ENCODE measurements around the gene TARDBP.
A peak's percentile ranks its signal among the peaks of the same experiment; 100 is the strongest.
"Not testable (repeated sequence)": the region's sequence is repeated elsewhere in the genome, so short reads cannot be mapped to it uniquely, and the experiment has no call there.

Gene TARDBP

DNA sequence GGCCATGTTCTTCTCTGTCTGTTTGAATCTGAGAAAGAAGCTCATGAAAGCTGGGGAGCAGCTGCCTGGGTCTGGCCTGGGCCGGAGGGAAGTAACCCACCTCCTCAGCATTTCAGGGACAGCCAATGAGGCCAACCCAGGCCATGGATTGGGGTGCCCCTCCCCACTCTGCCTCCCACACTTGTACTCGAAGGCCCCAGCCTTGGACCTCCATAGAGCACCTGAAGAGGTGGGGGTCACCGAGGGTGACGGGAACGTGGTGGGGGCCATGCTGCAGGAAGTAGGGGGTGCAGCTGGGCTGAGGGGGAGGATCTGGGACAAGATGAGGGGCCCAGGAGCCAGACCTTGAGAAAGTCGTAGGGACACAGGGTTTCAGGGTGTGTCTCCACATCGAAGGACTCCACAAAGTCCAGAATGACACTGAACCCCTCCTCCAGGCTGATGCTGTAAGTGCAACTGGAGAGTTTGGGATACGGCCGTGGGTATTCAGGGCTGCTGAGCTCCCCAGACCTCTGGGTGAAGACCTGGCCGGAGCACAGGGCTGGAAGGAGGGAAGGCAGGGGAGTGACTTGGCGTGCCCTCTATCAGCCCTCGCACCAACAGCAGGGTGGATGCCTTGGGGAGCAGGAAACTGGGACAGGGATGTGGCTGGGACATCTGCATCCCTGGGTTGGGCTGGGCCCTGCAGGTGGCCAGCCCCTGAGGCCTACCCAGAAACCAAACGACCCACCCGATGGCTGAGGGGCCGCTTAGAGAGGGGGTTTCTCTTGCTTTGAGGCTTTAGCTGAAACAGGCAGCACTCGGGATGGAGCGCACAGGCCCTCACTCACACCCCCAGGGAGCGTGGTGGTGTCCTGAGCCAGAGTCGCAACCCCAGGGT, 30.8 kb downstream of the TARDBP start:
- no peak for DNase-seq (ENCODE audit: low read depth)

DNA sequence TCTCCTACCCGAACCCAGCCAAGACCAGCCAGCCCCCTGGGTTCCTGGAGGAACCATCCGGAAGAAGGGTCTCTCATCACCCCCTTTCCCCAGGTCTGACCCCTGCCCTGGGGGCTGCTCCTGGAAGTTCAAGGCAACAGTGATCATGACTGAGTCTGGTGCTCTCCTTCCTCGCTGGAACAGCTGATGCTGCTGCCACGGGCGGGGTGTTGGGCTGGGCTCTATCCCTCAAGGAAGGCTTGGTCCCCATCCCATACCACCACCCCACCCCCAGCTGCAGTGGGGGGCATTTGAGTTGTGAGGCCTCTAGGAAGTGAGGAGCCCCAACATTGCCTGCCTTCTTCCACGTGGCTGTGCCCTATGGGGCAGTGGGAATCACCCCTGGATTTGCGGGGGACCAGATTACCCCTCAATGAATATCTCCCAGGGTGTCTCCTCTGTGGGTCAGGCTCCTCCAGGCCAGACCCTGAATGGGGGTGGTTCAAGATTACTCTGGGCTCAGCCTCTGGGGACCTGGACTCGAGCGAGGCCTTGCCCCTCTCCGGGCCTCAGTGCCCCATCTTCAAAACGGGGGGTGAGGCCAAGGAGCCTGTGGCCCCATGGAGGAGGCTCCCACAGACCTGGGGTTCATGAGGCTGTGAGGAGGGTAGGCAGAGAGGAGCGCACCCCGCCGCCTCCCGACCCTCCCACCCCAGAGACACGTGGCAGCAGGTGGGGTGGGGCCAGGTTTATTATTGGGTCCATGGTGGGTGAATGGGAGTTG, 31.8 kb downstream of the TARDBP start:
- no peak for DNase-seq (ENCODE audit: low read depth)

DNA sequence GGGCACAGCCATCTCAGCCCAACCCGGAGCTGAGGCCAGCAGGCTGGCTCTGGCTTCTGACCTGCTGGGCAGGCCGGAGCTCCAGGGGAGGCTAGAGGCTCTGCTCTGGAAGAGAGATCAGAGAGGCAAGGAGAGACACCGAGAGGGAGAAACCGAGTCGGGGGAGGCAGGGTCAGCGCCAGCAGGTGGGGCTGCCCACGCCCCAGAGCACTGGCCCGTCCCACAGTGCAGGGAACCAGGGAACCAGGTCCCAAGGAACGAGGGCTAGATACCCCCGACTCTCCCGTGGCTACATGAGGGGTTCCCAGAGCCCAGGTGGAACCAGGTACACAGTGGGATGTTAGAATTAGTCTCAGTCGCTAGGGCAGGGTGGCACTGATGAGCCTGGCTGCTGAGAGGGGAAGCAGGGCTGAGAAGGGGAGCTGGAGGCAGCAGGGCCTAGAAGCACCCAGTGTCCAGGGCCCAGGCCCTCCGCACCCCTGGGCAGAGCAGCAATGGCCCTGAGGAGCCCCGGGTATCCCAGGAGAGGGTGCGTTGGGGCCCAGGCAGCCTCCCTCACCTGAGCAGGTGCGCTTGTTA, 32.5 kb downstream of the TARDBP start:
- no peak for DNase-seq (ENCODE audit: low read depth)

DNA sequence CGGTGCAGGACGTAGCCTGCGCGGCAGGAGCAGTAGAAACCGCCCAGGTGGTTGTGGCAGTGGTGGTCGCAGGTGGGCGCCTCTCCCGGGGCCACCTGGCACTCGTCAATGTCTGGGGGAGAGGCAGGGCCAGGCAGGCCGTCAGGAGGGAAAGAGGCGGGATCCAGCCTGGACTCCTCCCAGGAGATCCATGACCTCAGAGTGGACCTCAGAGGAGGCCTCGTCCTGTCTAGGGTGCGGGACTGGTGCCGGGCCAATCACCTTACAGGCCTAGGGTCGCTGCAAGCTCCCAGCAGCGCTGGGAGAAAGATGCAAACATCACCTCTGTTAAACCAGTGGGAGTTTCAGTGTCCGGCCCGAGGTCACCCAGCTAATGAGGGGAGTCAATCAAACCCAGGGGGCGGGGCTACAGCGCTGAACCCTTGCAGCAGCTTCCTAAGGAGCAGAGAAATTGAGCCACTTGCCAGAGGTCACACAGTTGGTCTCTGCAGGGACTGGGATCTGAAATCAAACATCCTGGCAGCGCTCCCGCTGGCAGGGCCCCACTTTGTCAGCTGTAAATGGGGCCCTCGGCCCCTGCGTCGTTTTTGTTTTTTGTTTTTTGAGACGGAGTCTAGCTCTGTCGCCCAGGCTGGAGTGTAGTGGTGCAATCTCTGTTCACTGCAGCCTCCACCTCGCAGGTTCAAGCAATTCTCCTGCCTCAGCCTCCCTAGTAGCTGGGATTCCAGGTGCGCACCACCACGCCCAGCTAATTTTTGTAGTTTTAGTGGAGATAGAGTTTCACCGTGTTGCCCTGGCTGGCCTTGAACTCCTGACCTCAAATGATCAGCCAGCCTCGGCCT, 33.2 kb downstream of the TARDBP start:
- no peak for DNase-seq (ENCODE audit: low read depth)

DNA sequence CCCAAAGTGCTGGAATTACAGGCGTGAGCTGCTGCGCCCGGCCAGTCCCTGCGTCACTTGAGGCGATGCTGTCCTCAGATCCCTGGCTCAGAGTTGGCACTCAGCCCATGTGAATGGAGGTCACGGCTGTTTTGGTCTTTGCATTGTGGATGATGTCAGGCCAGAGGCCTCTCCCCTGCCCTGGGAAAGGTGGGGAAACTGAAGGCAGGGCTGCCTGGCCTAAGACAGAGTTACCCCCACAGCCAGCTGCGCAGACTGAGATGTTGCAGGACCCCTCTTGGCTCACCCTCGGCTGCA, 33.8 kb downstream of the TARDBP start:
- no peak for DNase-seq (ENCODE audit: low read depth)

DNA sequence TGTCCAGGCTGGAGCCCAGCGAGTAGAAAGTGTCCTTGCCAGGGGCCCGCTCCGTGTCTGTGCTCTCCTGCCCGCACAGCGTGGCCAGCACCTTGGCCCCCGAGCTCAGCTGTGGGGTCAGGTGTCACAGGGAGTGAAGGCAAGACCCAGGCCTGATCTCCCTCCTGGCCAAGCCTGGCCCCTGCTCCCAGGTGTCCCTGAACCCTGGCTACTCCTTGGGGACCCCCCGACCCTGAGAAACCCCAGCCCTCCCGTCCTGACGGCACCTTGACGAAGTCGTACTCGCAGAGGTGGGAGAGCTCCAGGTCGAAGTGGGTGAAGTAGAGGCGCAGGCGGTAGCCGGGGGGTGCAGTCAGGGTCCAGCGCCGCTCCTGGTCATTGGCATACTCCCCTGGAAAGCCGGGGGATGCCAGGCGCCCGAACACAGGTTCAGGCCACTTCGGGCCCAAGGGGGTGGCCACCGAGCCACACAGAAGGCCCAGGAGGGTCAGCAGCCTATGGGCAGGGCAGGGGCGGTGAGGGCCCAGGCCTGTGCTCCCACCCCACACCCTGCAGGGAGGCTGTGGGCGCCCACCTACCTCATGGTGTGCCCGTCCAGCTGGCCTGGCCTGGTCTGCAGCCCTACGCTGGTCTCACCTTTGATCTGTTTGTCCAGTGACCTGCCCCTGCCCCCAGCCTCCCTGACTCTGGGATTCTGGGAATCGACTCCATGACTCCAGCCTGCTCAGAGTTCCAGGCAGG, 34.3 kb downstream of the TARDBP start, which contains the start of gene MASP2:
Gene MASP2, minus strand, starts transcription at position 615 of the 741 bp plus-strand sequence. Its CDS starts 32 bp downstream, at position 583.
- no peak for DNase-seq (ENCODE audit: low read depth)

DNA sequence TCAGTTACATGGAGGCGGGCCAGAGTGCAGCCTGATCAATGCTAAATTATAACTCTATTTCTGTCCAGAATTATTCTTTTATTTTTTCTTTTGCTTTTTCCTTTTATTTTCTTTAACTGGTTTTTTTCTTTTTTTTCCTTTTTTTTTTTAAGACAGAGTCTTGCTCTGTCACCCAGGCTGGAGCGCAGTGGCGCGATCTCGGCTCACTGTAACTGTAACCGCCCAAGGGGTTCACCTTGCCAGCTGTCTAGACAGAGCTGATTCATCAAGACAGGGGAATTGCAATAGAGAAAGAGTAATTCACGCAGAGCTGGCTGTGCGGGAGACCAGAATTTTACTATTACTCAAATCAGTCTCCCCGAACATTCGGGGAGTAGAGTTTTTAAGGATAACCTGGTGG, 38.7 kb downstream of the TARDBP start:
- not testable (repeated sequence) for DNase-seq (ENCODE audit: low read depth)

DNA sequence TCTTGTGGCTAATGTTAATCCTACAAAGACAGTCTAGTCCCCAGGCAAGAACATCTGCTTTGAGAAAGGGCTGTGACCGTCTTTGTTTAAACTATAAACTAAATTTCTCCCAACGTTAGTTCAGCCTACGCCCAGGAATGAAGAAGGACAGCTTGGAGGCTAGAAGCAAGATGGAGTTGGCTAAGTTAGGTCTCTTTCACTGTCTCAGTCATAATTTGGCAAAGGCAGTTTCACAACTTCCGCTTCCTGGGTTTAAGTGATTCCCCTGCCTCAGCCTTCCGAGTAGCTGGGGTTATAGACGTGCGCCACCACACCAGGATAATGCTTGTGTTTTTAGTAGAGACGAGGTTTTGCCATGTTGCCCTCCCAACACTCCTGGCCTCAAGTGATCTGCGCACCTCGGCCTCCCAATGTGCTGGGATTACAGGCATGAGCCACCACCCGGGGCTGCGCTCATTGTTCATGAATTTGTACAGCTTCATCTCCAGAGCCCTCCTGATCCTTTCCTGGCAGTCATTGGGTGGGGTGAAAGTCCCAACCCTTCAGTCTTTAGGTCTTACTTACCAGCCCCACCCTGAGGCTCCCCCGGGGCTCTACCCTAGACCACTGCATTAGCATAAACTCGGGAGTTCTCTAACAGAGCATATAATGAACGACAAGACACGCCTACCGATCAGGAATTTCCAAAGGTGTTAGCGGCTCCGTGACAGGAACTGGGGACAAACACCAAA, 39.5 kb downstream of the TARDBP start:
- DNase-seq (ENCODE audit: low read depth): no peak

DNA sequence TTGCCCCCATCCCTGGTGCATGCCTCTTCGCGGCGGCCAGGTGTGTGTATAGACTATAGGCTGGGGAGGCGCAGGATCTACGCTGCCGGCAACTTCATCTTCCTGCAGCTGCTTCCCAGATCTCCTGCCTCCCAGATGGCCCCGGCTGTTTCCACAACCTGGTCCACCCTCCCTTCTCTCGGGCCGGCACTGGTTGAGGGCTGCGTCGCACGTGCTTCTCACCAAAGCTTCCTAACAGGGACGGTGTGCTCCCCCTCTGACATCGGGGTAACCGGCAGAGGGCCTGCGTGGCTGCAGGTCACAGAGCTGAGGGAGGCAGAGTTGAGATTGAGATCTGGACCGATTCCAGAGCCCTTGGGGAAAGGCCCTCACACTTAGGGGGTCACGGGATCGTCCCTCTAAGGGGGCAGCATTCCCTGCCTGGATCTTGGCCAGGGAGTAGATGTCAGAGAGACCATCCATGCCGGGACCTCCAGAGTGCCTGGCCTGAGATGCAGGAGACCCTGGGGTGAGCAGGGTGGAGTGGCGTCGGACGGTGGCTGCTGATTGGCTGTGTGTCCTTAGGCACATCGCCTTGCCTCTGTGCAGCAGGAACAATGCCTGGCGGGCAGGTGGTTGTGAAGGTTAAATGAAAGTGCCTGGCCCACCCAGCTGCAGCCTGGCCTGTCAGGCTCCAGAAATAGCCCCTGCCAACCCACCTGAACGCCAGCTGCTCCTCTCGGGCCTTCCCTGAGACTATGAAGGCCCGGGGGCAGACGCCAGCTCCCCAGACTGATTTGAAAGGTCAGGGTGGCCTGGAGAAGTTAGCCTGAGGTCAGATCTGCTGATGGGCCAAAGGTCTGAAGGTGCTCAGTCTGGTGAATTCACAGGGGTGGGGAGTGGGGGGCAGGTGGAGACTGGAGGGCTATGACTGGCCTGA, 40.6 kb downstream of the TARDBP start:
- DNase-seq (ENCODE audit: low read depth): no peak

DNA sequence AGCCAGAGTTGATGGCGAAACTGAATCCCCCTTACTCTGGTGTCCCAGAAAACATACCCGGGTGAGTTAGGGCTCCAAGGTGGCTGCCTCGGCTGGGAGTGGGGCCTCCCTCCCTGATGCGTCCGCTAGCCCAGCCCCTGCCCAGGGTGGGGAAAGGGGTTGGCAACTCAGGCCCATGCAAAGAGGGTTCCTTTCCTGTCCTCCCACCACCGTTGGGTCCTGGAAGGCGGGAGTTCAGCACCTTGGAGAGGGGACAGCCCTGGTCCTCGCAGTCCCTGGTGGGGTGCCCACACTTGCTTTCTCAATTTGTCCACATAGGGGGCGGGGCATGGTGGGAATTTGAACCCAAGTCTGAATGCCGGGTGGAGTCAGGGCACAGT, 41.3 kb downstream of the TARDBP start:
- no peak for DNase-seq (ENCODE audit: low read depth)

DNA sequence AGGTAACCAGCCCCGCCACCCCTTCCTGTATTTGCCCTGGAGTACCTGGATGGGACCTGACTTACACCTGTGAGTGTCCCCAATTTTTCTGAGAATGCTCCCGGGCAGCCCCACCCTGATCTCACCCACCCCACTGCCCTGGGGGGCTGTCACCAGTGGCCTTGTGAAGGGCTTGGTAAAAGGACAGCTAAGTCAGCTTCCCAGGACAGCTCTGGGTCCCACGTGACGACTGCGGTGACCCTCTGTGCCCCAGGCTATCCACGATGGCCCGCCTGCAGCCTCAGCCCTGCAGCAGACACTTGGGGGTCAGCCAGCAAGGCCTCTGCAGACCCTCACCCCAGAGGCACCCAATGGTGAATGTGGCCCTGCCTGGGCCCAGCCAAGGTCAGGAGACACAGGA, 41.7 kb downstream of the TARDBP start:
- no peak for DNase-seq (ENCODE audit: low read depth)

DNA sequence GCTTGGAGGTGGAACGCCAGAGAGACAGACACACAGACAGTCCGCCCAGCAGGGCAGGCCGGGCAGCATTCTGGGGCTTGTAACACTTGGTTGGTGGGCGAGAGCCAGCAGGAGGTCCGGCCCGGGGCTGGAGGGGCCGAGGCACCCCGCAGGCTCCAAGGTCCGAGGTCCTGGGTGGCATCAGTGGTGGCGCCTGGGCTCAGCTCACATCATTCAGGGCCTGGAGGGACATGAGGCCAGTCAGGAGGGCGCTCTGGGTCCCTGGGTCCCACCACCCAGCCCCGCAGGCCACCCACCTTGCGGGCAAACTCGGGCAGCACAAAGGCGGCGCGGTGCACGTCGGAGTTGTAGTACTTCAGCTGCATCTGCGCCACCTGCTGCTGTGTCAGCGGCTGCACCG, 42.2 kb downstream of the TARDBP start:
- no peak for DNase-seq (ENCODE audit: low read depth)

DNA sequence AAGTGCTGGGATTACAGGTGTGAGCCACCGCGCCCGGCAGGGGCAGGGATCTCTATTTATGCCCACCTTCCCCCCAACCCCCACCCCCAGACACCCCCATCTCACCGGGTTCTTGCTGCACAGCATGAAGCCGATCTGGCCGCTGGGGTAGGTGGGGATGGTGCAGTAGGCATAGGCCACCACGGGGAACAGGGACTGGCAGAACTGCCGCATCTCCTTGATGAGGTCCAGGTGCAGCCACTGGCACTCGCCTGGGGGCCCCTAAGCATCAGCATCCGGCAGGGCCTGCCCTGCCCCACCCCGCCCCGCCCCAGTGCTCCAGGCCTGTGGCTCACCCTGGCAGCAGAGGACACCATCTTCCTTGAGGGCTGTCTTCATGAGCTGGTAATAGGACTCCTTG, 43.2 kb downstream of the TARDBP start:
- DNase-seq (ENCODE audit: low read depth): no peak

DNA sequence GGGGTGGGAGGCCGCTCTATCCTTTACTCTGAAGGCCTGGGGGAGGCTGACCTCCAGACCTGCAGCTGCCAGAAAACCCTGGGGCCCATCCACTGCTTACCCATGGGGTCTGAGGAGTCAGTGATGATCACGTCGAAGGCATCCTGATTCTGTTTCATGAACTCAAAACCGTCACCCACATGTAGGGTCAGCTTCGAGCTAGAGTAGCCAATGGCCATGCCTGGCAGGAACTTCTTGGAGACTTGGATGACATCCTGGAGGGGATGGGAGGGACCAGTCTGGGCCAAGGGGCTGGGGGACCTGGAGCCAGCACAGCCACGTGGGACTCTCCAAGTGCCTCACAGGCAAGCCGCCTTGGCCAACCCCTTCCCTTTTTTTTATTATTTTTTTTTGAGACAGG, 44.0 kb downstream of the TARDBP start:
- no peak for DNase-seq (ENCODE audit: low read depth)

DNA sequence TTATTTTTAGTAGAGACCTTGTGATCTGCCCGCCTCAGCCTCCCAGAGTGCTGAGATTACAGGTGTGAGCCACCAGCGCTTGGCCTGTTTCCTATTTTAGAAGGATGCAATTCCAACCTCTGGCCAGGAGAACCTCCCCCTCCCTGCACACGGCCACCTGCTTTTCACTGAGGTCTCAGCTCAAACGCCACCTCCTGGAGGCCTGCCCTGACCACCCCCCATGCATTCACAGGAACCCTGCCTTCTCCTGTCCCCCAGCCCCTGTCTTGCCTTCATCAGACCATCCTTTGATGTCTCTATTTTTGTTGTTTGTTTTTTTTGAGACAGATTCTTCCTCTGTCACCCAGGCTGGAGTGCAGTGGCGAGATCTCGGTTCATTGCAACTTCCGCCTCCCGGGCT, 45.0 kb downstream of the TARDBP start:
- no peak for DNase-seq (ENCODE audit: low read depth)

DNA sequence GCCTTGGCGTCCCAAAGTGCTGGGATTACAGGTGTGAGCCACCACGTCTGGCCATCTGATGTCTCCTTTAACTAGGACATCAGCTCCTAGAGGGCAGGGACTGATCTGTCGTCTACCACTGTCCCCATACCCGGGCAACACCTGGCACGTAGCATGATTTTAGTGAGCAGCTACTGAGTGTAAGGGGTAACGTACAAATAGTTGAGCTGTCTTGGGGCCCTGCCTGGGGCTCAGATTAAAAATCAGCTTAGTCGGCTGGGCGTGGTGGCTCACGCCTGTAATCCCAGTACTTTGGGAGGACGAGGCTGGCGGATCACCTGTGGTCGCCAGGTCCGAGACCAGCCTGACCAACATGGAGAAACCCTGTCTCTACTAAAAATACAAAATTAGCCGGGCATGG, 45.6 kb downstream of the TARDBP start:
- no peak for DNase-seq (ENCODE audit: low read depth)

DNA sequence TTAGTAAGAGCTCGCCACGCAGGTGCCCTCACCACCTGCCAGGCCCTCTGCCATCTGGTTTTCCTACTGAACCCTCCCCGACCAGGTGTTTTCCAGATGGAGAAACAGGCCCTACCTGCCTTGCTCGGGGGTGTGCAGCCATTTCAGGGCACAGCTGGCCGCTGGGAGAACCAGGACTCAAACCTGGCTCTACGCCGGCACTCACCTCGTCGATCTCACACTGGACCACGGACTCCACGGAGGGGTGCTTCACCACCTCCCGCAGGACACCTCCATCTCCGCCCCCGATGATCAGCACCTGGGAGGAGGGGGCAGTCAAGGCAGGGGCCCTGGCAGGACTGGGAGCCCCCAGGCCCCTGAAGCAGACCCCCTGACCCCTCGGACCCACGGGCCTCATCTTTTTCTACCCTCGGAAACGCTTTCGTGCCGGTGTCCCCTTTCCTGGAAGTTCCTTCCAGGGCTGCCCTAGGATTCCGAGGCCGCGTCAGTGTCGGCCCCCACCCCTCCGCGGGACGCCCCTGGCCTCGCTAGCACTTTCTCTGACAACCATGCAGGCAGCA, 46.2 kb downstream of the TARDBP start:
- no peak for DNase-seq (ENCODE audit: low read depth)

DNA sequence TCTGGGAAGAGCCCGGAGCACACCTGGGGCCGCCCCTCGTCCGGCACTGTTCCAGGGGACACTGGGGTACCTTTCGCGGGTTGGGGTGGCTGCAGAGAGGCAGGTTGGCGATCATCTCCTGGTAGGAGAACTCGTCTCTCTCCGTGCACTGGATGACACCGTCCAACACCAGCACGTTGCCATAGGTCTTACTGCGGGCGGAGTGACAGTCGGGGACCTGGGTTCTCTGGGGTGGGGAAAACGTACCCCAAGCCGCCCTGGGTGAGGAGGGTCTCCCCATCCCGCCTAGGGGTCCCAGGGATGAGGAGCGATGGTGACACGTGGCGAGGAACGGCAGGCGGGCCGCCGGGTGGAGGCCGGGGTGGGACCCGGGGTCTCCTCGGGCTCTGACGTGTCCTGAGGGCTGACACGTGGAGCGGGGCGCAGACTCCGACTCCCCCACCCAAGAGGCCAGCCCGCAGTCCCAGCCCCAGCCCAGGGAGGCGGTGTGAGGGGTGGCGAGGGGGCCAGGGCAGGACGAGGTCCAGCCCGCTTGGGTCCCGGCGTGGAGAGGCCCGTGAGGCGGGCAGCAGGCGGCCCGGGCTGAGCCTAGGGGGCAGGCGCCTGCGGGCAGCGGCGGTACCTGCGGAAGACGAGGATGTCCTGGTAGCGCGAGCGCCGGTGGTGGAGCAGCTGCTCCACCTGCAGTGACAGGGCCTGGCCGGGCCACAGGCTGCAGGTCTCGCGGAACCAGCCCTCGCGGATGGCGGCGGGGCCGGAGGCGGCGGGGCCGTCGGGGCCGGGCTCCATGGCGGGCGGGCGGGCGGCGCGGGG, 46.9 kb downstream of the TARDBP start:
- DNase-seq (ENCODE audit: low read depth): peak; percentile 23
